HepG2 (cell line): ENCODE results near the gene SH3YL1. TPM values are rescaled to one million over a fixed set of nuclear protein-coding genes. Genes with fewer than 3 reads are reported as not detected.

Source experiments
- BORCS8-MEF2B ChIP-seq: sonication (generic); formaldehyde crosslinking; IDR thresholded peaks from 2 replicates; pipeline ENCODE4 v1.8.0; 2022; ENCODE audit warnings: mild to moderate bottlenecking, missing genetic modification reagents
- EP300 ChIP-seq, 3 experiments: sonication (generic) in 1 of 3; formaldehyde crosslinking in 1 of 3; IDR thresholded peaks; 2 replicates each; pipeline versions ENCODE4 v1.5.1 to v1.6.1; 2011 to 2020; ENCODE audit warnings: low read depth in 2 of 3, low read length in 2 of 3, borderline replicate concordance in 1 of 3, improper control_type of control experiment in 1 of 3, mild to moderate bottlenecking in 1 of 3, missing genetic modification reagents in 1 of 3, moderate library complexity in 1 of 3
- GABPB1 ChIP-seq: IDR thresholded peaks from 2 replicates; pipeline ENCODE4 v1.6.1; 2016; ENCODE audit warnings: mild to moderate bottlenecking, missing genetic modification reagents, moderate library complexity, missing compliant biosample characterization
- HINFP ChIP-seq: sonication (generic); formaldehyde crosslinking; IDR thresholded peaks from 2 replicates; pipeline ENCODE4 v1.4.0; 2020; ENCODE audit warnings: low read depth, mild to moderate bottlenecking, missing genetic modification reagents
- KDM1A ChIP-seq: IDR thresholded peaks from 2 replicates; pipeline ENCODE4 v1.6.1; 2016; ENCODE audit warnings: missing compliant biosample characterization
- KMT2A ChIP-seq: sonication (generic); formaldehyde crosslinking; IDR thresholded peaks from 2 replicates; pipeline ENCODE4 v1.4.0; 2020; ENCODE audit warnings: missing genetic modification reagents
- MED8 ChIP-seq: sonication (generic); formaldehyde crosslinking; IDR thresholded peaks from 2 replicates; pipeline ENCODE4 v1.8.1; 2023; ENCODE audit warnings: mild to moderate bottlenecking, missing genetic modification reagents; ENCODE audit not compliant: insufficient replicate concordance
- PHF8 ChIP-seq: sonication (generic); formaldehyde crosslinking; IDR thresholded peaks from 2 replicates; pipeline ENCODE4 v1.5.0; 2020; ENCODE audit warnings: missing genetic modification reagents
- PPARG ChIP-seq: conservative IDR thresholded peaks from 2 replicates; pipeline ENCODE4 v1.6.1; 2016; ENCODE audit warnings: missing biosample characterization, missing genetic modification reagents
- SMAD9 ChIP-seq: sonication (generic); formaldehyde crosslinking; IDR thresholded peaks from 2 replicates; pipeline ENCODE4 v1.5.1; 2020; ENCODE audit warnings: mild to moderate bottlenecking, missing genetic modification reagents
- SRF ChIP-seq: IDR thresholded peaks from 2 replicates; pipeline ENCODE4 v1.6.1; 2011; ENCODE audit warnings: mild to moderate bottlenecking, low read depth, low read length, moderate library complexity
- SRSF9 ChIP-seq: fragments of 200-400 bp; formaldehyde crosslinking; IDR thresholded peaks from 2 replicates; pipeline ENCODE4 v1.6.1; 2018; ENCODE audit warnings: borderline replicate concordance, mild to moderate bottlenecking, low read depth, low read length; ENCODE audit not compliant: insufficient read depth, poor library complexity, severe bottlenecking
- TEAD2 ChIP-seq: sonication (generic); formaldehyde crosslinking; IDR thresholded peaks from 2 replicates; pipeline ENCODE4 v1.9.0; 2021; ENCODE audit warnings: missing genetic modification reagents
- ZNF234 ChIP-seq: sonication (generic); formaldehyde crosslinking; conservative IDR thresholded peaks from 2 replicates; pipeline ENCODE4 v1.5.1; 2020; ENCODE audit warnings: mild to moderate bottlenecking, missing genetic modification reagents
- ZNF296 ChIP-seq: sonication (generic); formaldehyde crosslinking; conservative IDR thresholded peaks from 2 replicates; pipeline ENCODE4 v1.5.0; 2020; ENCODE audit warnings: mild to moderate bottlenecking, missing genetic modification reagents
- ZNF713 ChIP-seq: sonication (generic); formaldehyde crosslinking; IDR thresholded peaks from 2 replicates; pipeline ENCODE4 v1.4.0; 2020; ENCODE audit warnings: mild to moderate bottlenecking, missing genetic modification reagents
- ZNF747 ChIP-seq: sonication (generic); formaldehyde crosslinking; IDR thresholded peaks from 2 replicates; pipeline ENCODE4 v1.8.1; 2023; ENCODE audit warnings: missing genetic modification reagents, mild to moderate bottlenecking, borderline replicate concordance
- polyA plus RNA-seq, 8 experiments: library from polyadenylated mRNA; depleted of rRNA in 3 of 8; stranded (reverse) in 7 of 8; unstranded in 1 of 8; fragments of >200 nt; fragmentation: Illumina TruSeq in 4 of 8; extraction: Trizol in 4 of 8; gene quantifications; 2 replicates each; pipeline versions ENCODE4 v1.2.1 to v1.2.3, GENCODE V29; 2011 to 2016; ENCODE audit warnings: low read depth in 4 of 8, missing spikeins in 1 of 8, mixed read lengths in 1 of 8; ENCODE audit not compliant: insufficient read depth in 1 of 8
- total RNA-seq, 5 experiments: library from RNA; depleted of rRNA; stranded (reverse); fragments of >200 nt; fragmentation: Illumina TruSeq; extraction: Trizol; gene quantifications; 2 replicates each; pipeline ENCODE4 v1.2.3, GENCODE V29; 2016; ENCODE audit warnings: low read depth in 1 of 5
- TF ChIP-seq, protein P1 (sequence below): IDR thresholded peaks from 2 replicates; pipeline ENCODE4 v1.6.1; 2016; ENCODE audit warnings: mild to moderate bottlenecking
- TF ChIP-seq, protein P2 (sequence below): sonication (generic); formaldehyde crosslinking; IDR thresholded peaks from 2 replicates; pipeline ENCODE4 v1.5.1; 2020; ENCODE audit warnings: mild to moderate bottlenecking, missing genetic modification reagents, borderline replicate concordance
- TF ChIP-seq, protein P3 (sequence below): sonication (generic); formaldehyde crosslinking; IDR thresholded peaks from 2 replicates; pipeline ENCODE4 v1.9.0; 2021; ENCODE audit warnings: missing genetic modification reagents, mild to moderate bottlenecking, borderline replicate concordance
- TF ChIP-seq, protein P4 (sequence below): sonication (generic); formaldehyde crosslinking; IDR thresholded peaks from 2 replicates; pipeline ENCODE4 v1.8.0; 2022; ENCODE audit warnings: missing genetic modification reagents, mild to moderate bottlenecking, moderate library complexity, borderline replicate concordance

The SH3YL1 gene
- total and polyA plus RNA-seq, 2 of the 13 experiments (the other 11 are each of a cell fraction or from before 2014, with no cell fraction given) = 13.0 to 48.2 TPM

DNA sequence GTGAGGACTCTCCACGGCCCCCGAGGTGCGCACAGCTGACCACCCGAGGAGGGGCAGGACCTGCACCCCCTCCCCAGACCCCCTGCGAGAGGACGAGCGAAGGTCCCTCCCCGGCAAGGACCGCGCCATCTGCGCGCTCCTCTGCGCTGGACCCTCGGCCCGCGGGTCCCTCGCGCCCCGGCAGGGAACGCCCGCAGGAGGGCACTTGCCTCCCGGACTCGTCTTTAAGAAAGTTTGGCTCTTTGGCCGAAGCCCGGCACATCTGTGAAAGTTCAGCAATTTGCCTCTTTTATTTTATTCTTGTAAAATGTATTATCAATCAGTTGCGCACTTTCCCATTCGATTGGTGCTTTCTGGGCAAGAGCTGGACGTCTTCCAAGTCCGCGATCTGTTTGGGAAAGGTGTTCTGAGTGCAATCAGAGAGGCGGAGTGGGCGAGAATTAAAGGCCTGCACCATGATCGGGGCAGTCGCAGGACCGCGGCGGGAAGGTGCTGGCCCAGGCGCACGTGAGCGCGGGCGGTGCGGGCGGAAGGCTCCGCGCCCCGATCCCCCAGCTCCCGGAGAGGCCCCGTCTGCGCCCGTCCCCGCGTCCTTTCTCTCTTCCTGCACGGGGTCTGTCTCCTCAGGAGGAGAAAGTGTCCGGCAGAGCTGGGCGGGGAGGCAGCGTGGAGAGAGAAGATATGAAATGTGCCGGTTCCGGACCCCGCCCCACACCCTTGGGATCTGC is 25.7 kb upstream of the SH3YL1 start (continued):
- TF ChIP-seq MED8 (CRISPR knock-in tag) (no peak), SRSF9 (no peak), ZNF234 (CRISPR knock-in tag) (0 out of 2 replicates have a peak, but pooled peaks have one; percentile 28), BORCS8-MEF2B (CRISPR knock-in tag) (peak; percentile 22; the same call in 1 of the 2 replicates), TEAD2 (CRISPR knock-in tag) (no peak), KDM1A (CRISPR knock-in tag) (no peak), KMT2A (no peak), EP300 (IDR thresholded peaks at IDR 0.05; ENCODE audit: low read depth in 2 of 2, low read length in 2 of 2) (no peak), EP300 (CRISPR knock-in tag; IDR thresholded peaks at IDR 0.05; ENCODE audit: borderline replicate concordance) (no peak), HINFP (CRISPR knock-in tag) (no peak), PHF8 (CRISPR knock-in tag) (no peak; the same call in 1 of the 2 replicates), ZNF747 (CRISPR knock-in tag) (no peak), SMAD9 (CRISPR knock-in tag) (no peak), ZNF296 (CRISPR knock-in tag) (no peak), ZNF713 (CRISPR knock-in tag) (no peak), PPARG (no peak), SRF (no peak), GABPB1 (CRISPR knock-in tag) (peak; percentile 70)
- TF ChIP-seq, protein P1, sequence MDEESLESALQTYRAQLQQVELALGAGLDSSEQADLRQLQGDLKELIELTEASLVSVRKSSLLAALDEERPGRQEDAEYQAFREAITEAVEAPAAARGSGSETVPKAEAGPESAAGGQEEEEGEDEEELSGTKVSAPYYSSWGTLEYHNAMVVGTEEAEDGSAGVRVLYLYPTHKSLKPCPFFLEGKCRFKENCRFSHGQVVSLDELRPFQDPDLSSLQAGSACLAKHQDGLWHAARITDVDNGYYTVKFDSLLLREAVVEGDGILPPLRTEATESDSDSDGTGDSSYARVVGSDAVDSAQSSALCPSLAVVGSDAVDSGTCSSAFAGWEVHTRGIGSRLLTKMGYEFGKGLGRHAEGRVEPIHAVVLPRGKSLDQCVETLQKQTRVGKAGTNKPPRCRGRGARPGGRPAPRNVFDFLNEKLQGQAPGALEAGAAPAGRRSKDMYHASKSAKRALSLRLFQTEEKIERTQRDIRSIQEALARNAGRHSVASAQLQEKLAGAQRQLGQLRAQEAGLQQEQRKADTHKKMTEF (CRISPR knock-in tag) = peak; percentile 48; the same call in 1 of the 2 replicates
- TF ChIP-seq, protein P2, sequence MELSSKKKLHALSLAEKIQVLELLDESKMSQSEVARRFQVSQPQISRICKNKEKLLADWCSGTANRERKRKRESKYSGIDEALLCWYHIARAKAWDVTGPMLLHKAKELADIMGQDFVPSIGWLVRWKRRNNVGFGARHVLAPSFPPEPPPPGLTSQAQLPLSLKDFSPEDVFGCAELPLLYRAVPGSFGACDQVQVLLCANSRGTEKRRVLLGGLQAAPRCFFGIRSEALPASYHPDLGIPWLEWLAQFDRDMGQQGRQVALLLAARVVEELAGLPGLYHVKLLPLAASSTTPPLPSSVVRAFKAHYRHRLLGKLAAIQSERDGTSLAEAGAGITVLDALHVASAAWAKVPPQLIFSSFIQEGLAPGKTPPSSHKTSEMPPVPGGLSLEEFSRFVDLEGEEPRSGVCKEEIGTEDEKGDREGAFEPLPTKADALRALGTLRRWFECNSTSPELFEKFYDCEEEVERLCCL = no peak
- TF ChIP-seq, protein P3, sequence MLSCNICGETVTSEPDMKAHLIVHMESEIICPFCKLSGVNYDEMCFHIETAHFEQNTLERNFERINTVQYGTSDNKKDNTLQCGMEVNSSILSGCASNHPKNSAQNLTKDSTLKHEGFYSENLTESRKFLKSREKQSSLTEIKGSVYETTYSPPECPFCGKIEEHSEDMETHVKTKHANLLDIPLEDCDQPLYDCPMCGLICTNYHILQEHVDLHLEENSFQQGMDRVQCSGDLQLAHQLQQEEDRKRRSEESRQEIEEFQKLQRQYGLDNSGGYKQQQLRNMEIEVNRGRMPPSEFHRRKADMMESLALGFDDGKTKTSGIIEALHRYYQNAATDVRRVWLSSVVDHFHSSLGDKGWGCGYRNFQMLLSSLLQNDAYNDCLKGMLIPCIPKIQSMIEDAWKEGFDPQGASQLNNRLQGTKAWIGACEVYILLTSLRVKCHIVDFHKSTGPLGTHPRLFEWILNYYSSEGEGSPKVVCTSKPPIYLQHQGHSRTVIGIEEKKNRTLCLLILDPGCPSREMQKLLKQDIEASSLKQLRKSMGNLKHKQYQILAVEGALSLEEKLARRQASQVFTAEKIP (CRISPR knock-in tag) = no peak
- TF ChIP-seq, protein P4, sequence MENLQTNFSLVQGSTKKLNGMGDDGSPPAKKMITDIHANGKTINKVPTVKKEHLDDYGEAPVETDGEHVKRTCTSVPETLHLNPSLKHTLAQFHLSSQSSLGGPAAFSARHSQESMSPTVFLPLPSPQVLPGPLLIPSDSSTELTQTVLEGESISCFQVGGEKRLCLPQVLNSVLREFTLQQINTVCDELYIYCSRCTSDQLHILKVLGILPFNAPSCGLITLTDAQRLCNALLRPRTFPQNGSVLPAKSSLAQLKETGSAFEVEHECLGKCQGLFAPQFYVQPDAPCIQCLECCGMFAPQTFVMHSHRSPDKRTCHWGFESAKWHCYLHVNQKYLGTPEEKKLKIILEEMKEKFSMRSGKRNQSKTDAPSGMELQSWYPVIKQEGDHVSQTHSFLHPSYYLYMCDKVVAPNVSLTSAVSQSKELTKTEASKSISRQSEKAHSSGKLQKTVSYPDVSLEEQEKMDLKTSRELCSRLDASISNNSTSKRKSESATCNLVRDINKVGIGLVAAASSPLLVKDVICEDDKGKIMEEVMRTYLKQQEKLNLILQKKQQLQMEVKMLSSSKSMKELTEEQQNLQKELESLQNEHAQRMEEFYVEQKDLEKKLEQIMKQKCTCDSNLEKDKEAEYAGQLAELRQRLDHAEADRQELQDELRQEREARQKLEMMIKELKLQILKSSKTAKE = no peak
